ENCODE results near the gene TNFRSF12A.

The TNFRSF12A gene

DNA sequence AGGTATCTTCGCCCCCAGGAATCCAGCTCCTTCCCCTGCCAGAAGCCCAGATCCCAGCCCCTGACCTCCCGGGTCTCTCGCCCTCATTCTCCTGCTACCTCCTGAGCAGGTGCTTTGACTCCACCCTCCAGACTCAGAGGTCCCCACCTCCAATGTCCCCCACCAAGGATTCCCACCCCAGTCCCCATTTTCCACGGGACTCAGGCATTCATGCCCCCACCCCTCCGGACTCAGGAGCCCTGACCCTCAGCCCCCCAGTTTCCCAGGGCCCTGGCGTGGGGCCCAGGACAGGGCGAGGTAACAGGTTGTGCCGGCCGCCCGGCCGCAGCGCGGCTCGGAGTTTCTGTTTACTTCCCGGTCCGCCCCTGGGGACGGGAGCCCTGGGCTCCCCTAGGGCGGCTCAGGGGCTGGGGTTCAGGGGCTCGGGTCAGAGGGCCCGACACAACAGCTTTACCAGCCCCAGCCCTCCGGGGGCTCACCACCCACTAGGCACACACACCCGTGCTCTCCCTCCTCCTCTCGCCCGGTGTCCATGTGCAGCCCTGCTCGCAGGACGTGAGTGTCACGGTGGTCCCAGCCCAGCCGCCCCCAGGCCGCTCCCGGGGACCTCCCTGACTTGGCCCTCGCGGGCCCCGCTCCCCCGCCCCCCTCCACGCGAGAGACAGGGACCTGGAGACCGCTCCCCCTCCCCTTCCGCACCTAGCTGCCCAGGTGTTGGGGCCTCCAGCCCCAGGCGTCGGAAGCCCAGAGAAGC lies 16.0 kb downstream of the TNFRSF12A start:
- TF ChIP-seq, protein P1, sequence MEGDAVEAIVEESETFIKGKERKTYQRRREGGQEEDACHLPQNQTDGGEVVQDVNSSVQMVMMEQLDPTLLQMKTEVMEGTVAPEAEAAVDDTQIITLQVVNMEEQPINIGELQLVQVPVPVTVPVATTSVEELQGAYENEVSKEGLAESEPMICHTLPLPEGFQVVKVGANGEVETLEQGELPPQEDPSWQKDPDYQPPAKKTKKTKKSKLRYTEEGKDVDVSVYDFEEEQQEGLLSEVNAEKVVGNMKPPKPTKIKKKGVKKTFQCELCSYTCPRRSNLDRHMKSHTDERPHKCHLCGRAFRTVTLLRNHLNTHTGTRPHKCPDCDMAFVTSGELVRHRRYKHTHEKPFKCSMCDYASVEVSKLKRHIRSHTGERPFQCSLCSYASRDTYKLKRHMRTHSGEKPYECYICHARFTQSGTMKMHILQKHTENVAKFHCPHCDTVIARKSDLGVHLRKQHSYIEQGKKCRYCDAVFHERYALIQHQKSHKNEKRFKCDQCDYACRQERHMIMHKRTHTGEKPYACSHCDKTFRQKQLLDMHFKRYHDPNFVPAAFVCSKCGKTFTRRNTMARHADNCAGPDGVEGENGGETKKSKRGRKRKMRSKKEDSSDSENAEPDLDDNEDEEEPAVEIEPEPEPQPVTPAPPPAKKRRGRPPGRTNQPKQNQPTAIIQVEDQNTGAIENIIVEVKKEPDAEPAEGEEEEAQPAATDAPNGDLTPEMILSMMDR (IDR thresholded peaks at IDR 0.05; ENCODE audit: extremely low read depth, missing control alignments), result no peak

GRCh38 chr16:3036726-3037315 lies 16.7 kb downstream of the TNFRSF12A start, which contains the start of gene BICDL2:
TSS of gene BICDL2 (minus strand) at chr16:3036944. CDS start at chr16:3035496, 1,448 bp downstream.
- DNase-seq (ENCODE audit: low spot score), result no peak
- TF ChIP-seq, protein P1 (IDR thresholded peaks at IDR 0.05; ENCODE audit: extremely low read depth, missing control alignments), result no peak

More for the DNA sequence above, 16.0 kb downstream of the TNFRSF12A start:
- no peak for DNase-seq (ENCODE audit: low spot score)

- TF ChIP-seq, protein P1 (IDR thresholded peaks at IDR 0.05; ENCODE audit: extremely low read depth, missing control alignments), result no peak
These were observed 18.1 kb downstream of the TNFRSF12A start for GRCh38 chr16:3038256-3038655.

DNA sequence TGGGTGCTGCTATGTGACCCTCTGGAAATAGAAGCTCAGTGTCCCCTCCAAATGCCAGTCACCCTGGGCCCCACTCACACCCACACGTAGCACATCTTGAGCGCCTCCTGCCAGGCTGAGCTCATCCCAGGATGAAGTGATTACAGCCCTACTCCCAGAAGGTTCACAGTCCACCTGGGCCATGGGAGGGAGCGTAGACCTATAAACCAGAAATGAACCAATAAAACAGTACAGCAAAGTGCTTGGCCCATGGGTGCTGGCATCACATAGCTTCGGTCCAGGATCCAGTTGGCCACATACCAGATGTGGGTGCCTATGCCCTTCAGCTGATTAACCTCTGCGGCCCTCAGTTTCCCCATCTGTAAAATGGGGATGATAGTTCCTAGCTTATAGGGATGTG lies 18.7 kb downstream of the TNFRSF12A start:
- no peak for DNase-seq (ENCODE audit: low spot score)
- TF ChIP-seq, protein P1 (IDR thresholded peaks at IDR 0.05; ENCODE audit: extremely low read depth, missing control alignments), result no peak

More at GRCh38 chr16:3038256-3038655, 18.1 kb downstream of the TNFRSF12A start:
- DNase-seq (ENCODE audit: low spot score), result no peak

GRCh38 chr16:3042376-3042775 lies 22.2 kb downstream of the TNFRSF12A start:
- DNase-seq (ENCODE audit: low spot score), result no peak

DNA sequence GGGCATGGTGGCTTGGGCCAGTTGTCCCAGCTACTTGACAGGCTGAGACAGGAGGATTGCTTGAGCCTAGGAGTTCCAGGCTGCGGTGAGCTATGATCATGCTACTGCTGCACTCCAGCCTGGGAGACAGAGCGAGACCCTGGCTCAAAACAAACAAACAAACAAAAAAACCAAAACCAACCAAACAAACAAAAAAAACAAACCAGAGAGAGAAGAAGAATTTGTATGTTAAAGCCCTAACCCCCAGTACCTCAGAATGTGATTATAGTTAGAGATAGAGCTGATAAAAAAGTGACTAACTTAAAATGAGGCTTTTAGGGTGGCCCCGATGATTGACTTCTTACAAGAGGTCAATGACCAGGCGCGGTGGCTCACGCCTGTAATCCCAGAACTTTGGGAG lies 24.5 kb downstream of the TNFRSF12A start:
- DNase-seq (ENCODE audit: low spot score), result no peak
- TF ChIP-seq, protein P1 (IDR thresholded peaks at IDR 0.05; ENCODE audit: extremely low read depth, missing control alignments), result no peak

More at GRCh38 chr16:3042376-3042775, 22.2 kb downstream of the TNFRSF12A start:
- TF ChIP-seq, protein P1 (IDR thresholded peaks at IDR 0.05; ENCODE audit: extremely low read depth, missing control alignments), result no peak

Data from GM20000 (cell line).